NCI-H345 (cell line): Measurements from ENCODE around the gene URAD.
A peak's percentile ranks its signal among the peaks of the same experiment; 100 is the strongest.

Experiments used
- DNase-seq: peaks from one replicate; lab custom pipeline; 2025; lab: John Stamatoyannopoulos, UW

Gene URAD

GRCh38 chr13:27956576-27957300 lies 31.8 kb downstream of the URAD start:
- DNase-seq = no peak

GRCh38 chr13:27955014-27955591 lies 33.4 kb downstream of the URAD start:
- DNase-seq = no peak

- peak; percentile 38 for DNase-seq
Observed at GRCh38 chr13:27954406-27954851, 34.1 kb downstream of the URAD start.

DNA sequence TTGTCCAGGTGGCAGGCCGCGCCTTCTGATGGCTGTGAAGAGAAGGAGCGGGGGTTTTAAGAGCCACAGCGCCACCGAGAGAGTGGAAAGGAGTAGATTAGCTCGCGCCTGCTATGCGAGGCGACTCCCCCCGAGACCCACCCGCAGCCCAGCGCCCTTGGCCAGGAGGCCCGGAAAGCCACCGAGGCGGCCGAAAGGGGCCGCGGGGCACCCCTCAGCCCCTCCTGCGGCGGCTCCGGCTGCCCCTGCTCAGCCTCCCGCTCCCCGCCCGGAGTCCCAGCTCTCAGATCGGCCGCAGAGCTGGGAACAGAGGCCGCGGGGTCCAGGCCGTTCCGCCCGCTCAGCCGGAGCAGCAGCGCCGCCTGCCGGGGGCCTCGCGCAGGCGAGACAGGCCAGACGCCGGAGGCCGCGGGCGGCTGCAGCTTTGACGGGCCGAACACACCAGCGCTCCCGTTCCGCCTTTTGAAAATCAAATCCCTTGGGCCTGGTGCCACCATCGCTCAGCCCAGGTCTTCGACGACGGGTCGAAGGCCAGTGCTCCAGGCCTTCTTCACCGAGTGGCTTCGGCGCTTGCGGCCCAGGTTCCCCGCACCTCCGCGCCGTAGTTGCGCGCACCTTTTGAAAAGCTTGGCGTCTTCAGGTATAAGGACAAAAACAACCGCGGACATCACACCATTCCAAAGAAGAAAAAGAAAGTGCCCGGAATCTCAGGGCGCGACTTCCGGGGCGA lies 34.7 kb downstream of the URAD start:
- DNase-seq = peak; percentile 78

GRCh38 chr13:27952876-27953675 lies 35.4 kb downstream of the URAD start:
- no peak for DNase-seq

DNA sequence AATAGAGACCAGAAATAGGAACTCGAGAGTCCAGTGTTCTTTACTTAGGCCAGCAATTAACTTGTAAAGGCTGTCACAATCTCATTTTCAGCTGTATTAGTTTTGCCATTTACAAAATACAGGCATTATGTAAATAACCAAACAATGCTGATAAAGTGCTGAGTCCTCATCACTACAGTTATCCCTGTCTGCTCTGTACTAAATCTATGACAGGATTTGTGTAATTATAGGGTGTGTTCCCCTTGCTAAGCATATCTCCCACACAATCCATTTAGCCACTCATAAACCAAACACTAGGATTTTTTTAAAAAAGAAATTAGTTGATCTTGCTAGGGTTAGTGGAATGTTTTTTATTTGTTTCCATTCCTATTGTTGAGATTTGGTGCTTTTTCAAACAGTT lies 45.5 kb downstream of the URAD start:
- no peak for DNase-seq

GRCh38 chr13:27933580-27934328 lies 54.7 kb downstream of the URAD start:
- no peak for DNase-seq

GRCh38 chr13:27933118-27933517 lies 55.4 kb downstream of the URAD start:
- no peak for DNase-seq

DNA sequence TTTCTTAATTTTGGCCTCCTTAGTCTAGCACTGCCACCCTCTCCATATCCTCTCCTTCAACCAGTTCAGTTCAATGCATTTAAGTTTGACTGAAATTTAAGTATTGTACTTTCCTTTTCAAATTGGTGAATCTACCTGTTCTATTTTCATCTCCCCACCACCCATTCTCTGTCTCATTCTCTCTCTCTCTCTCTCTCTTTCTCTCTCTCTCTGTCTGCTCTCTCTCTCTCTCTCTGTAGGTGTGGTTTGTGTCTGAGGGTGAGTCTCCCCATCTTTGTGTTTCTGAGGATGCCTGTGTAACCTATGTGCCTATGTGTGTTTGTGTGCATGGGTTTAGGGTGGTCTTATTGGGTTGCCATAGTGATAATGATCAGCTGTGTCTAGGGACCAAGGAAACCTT lies 58.6 kb downstream of the URAD start:
- DNase-seq = no peak

DNA sequence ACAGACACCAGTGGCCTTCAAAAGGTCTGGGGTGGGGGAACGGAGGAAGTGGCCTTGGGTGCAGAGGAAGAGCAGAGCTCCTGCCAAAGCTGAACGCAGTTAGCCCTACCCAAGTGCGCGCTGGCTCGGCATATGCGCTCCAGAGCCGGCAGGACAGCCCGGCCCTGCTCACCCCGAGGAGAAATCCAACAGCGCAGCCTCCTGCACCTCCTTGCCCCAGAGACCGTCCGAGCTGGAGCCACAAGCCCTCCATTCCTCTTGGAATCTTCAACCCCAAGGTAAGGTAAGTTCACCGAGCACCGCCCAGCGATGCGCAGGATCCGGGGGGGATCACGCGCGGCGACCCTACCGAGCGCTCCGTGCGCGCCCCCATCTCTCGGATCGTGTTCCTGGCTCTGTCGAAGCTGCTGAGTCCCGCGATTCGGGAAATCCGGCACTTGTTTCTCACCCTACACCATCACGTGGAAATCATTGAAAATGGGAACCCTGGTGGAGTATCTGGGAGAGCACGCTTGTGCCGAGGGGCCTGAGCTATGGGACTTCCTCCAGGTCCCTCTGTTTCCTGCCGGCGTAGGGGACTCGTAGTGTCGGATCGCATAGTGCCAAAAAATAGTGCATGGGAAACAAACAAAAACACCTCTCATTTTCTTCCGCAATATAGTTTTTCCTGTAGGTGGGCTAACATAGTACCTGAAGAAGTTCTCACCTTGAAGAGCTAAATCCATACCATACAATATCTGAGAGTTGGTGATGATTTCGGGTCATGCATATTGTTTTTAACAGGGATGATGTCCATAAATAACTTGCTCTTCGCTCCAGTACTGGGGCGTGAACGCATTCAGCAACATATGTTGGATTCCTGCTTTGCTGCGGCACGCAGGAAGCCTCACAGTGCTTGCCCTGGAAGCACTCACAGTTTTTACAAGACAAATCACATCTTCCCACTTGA lies 59.4 kb downstream of the URAD start:
- no peak for DNase-seq

- DNase-seq = no peak
Observed at GRCh38 chr13:27928353-27928804, 60.1 kb downstream of the URAD start.
